ENCODE measurements around the gene TRIM61. TPM values are rescaled to one million over a fixed set of nuclear protein-coding genes. Genes with fewer than 3 reads are reported as not detected.

Gene TRIM61
- polyA plus RNA-seq, 1 of the 3 experiments (the other 2 are of a cell fraction): not detected

- Histone ChIP-seq H3K9me2 (no peaks in the 10 kb centered on the region), H3K4me1 (ENCODE audit: control insufficient read depth in 1 of 2, insufficient read depth in 2 of 2, low read depth in 1 of 2, low read length in 1 of 2) (no peaks in the 10 kb centered on the region), H3F3A (replicated peaks; ENCODE audit: insufficient read depth) (no peaks in the 10 kb centered on the region), H3K4me2 (no peak overlapping the region), H2AFZ (ENCODE audit: low read depth) (no peak overlapping the region), H4K20me1 (ENCODE audit: insufficient read depth) (no peaks in the 10 kb centered on the region), H3K27me3 (ENCODE audit: insufficient read depth) (no peaks in the 10 kb centered on the region; the same call in 1 of the 2 replicates), H3K4me3 (ENCODE audit: low read depth in 2 of 2, low read length in 1 of 2) (no peak overlapping the region), H3K9me3 (no peaks in the 10 kb centered on the region), H3K9ac (no peak overlapping the region), H3K36me3 (replicated peaks in 1 of 2; ENCODE audit: control insufficient read depth in 1 of 2, insufficient read depth in 2 of 2, low read length in 1 of 2) (no peaks in the 10 kb centered on the region), H3K79me2 (ENCODE audit: insufficient read depth) (no peaks in the 10 kb centered on the region), H3K27ac (ENCODE audit: low read depth in 2 of 2, low read length in 1 of 2) (no peak overlapping the region)
- ChIA-PET CTCF (interaction anchor here (0.6 kb wide), 1 partner anchor 75 kb away, joined by 3 read pairs; no protein-coding TSS in a partner anchor), POLR2A (no interaction called here)
- TF ChIP-seq RAD21 (IDR thresholded peaks at IDR 0.05; ENCODE audit: low read length) (no peak), CTCF (IDR thresholded peaks at IDR 0.05) (peak; percentile 36; the same call in 1 of the 2 replicates), YY1 (IDR thresholded peaks at IDR 0.05; ENCODE audit: low read depth) (no peak), MXI1 (IDR thresholded peaks at IDR 0.05; ENCODE audit: low read depth, low read length) (no peak), GABPA (IDR thresholded peaks at IDR 0.05; ENCODE audit: low read depth) (no peak), JUND (IDR thresholded peaks at IDR 0.05) (no peak)
- DNase-seq: peak; percentile 38
- WGBS (ENCODE audit: low lambda C conversion rate): 3% methylated on average over 5 of the region's 5 CpGs
Measured at GRCh38 chr4:165016971-165017370, 39.5 kb upstream of the TRIM61 start.

DNA sequence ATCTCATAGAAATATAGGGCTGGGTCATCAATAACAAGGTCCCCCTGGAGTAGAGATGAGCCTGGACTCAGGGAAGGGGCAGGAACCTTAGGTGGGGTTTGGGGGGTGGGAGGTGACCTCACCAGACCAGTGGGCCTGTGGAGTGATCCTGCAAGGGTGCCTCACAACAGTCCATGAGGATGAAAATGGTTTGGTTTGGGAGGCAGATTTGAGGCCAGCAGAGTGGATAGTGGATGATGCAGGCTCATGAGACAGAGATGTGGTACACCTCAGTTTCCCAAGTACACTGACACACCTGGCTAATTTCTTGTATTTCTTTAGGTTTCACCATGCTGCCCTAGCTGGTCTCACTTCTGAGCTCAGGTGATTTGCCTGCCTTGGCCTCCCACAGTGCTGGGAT, 36.2 kb upstream of the TRIM61 start:
- no peak overlapping the region for H3K9ac ChIP-seq
- no peaks in the 10 kb centered on the region for H3K9me3 ChIP-seq
- no peaks in the 10 kb centered on the region for H4K20me1 ChIP-seq (ENCODE audit: insufficient read depth)
- ChIA-PET CTCF (no interaction called here), POLR2A (no interaction called here)
- no peaks in the 10 kb centered on the region for H3K4me1 ChIP-seq (ENCODE audit: control insufficient read depth in 1 of 2, insufficient read depth in 2 of 2, low read depth in 1 of 2, low read length in 1 of 2)
- no peaks in the 10 kb centered on the region for H3K36me3 ChIP-seq (replicated peaks in 1 of 2; ENCODE audit: control insufficient read depth in 1 of 2, insufficient read depth in 2 of 2, low read length in 1 of 2)
- peaks cover 10% of the 10 kb centered on the region; the same call in 1 of the 2 replicates for H3K27me3 ChIP-seq (ENCODE audit: insufficient read depth)
- no peaks in the 10 kb centered on the region for H3F3A ChIP-seq (replicated peaks; ENCODE audit: insufficient read depth)
- H3K4me2 ChIP-seq: no peak overlapping the region
- H3K79me2 ChIP-seq (ENCODE audit: insufficient read depth): no peaks in the 10 kb centered on the region
- TF ChIP-seq, protein P1, sequence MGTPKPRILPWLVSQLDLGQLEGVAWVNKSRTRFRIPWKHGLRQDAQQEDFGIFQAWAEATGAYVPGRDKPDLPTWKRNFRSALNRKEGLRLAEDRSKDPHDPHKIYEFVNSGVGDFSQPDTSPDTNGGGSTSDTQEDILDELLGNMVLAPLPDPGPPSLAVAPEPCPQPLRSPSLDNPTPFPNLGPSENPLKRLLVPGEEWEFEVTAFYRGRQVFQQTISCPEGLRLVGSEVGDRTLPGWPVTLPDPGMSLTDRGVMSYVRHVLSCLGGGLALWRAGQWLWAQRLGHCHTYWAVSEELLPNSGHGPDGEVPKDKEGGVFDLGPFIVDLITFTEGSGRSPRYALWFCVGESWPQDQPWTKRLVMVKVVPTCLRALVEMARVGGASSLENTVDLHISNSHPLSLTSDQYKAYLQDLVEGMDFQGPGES (IDR thresholded peaks at IDR 0.05; ENCODE audit: low read depth, low read length): no peak
- no peak for TF ChIP-seq CTCF (IDR thresholded peaks at IDR 0.05)
- TF ChIP-seq GATA2 (CRISPR knock-in tag; IDR thresholded peaks at IDR 0.05): no peak
- TF ChIP-seq FOXM1 (IDR thresholded peaks at IDR 0.05; ENCODE audit: low read depth): no peak
- no peak for TF ChIP-seq MEF2A (IDR thresholded peaks at IDR 0.05; ENCODE audit: borderline replicate concordance, low read depth)
- TF ChIP-seq TCF12 (IDR thresholded peaks at IDR 0.05): no peak
- TF ChIP-seq TAF1 (IDR thresholded peaks at IDR 0.05; ENCODE audit: borderline replicate concordance, low read depth, low read length): no peak
- no peak for TF ChIP-seq JUND (IDR thresholded peaks at IDR 0.05)
- TF ChIP-seq TEAD4 (IDR thresholded peaks at IDR 0.05; ENCODE audit: borderline replicate concordance, insufficient read depth): no peak
- TF ChIP-seq, protein P2, sequence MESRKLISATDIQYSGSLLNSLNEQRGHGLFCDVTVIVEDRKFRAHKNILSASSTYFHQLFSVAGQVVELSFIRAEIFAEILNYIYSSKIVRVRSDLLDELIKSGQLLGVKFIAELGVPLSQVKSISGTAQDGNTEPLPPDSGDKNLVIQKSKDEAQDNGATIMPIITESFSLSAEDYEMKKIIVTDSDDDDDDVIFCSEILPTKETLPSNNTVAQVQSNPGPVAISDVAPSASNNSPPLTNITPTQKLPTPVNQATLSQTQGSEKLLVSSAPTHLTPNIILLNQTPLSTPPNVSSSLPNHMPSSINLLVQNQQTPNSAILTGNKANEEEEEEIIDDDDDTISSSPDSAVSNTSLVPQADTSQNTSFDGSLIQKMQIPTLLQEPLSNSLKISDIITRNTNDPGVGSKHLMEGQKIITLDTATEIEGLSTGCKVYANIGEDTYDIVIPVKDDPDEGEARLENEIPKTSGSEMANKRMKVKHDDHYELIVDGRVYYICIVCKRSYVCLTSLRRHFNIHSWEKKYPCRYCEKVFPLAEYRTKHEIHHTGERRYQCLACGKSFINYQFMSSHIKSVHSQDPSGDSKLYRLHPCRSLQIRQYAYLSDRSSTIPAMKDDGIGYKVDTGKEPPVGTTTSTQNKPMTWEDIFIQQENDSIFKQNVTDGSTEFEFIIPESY (IDR thresholded peaks at IDR 0.05; ENCODE audit: borderline replicate concordance, low read depth): no peak
- TF ChIP-seq RFX5 (IDR thresholded peaks at IDR 0.05; ENCODE audit: low read length): no peak
- no peak for TF ChIP-seq RAD21 (IDR thresholded peaks at IDR 0.05; ENCODE audit: low read length)
- TF ChIP-seq, protein P3, sequence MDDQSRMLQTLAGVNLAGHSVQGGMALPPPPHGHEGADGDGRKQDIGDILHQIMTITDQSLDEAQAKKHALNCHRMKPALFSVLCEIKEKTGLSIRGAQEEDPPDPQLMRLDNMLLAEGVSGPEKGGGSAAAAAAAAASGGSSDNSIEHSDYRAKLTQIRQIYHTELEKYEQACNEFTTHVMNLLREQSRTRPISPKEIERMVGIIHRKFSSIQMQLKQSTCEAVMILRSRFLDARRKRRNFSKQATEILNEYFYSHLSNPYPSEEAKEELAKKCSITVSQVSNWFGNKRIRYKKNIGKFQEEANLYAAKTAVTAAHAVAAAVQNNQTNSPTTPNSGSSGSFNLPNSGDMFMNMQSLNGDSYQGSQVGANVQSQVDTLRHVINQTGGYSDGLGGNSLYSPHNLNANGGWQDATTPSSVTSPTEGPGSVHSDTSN (IDR thresholded peaks at IDR 0.05): no peak
- no peak for TF ChIP-seq MAX (IDR thresholded peaks at IDR 0.05; ENCODE audit: low read depth)
- TF ChIP-seq MXI1 (IDR thresholded peaks at IDR 0.05; ENCODE audit: low read depth, low read length): no peak
- no peak overlapping the region for H3K27ac ChIP-seq (ENCODE audit: low read depth in 2 of 2, low read length in 1 of 2)
- H2AFZ ChIP-seq (ENCODE audit: low read depth): no peak overlapping the region
- H3K4me3 ChIP-seq (ENCODE audit: low read depth in 2 of 2, low read length in 1 of 2): no peak overlapping the region
- H3K9me2 ChIP-seq: no peaks in the 10 kb centered on the region
- no peak for DNase-seq

Data from SK-N-SH (cell line).